ENCODE data around the gene CSN1S1.

CSN1S1 gene

DNA sequence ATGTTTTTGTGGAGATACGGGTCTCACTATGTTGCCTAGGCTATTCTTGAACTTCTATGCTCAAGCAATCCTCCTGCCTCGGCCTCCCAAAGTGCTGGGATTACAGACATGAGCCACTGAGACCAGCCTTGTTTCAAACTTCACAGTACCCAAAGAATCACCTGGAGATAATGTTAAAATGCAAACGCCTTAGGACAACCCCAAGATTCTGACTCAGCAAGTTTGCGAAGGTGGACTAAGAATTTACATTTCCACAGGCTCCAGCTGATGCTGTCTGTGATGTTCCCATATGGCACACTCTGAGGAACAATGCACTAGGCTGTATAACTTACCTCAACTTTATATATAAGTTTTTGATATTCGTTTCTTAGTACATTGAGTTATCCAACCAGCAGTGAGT, 63.9 kb downstream of the CSN1S1 start:
- no peak for DNase-seq (ENCODE audit: low spot score)

- no peak for DNase-seq (ENCODE audit: low spot score)
These were observed 64.7 kb downstream of the CSN1S1 start, which contains the start of gene STATH for GRCh38 chr4:69995526-69996016. Gene STATH, plus strand, starts transcription at chr4:69995966. Its CDS starts 2,472 bp downstream, at chr4:69998438.
